Stimulated activated memory B cell treated with anti-CD40 and anti-IgM and Interleukin-4, amounts not matched to agents 10 μg/mL and 1 μg/mL and 100 μg/mL, for 72 hours (primary cell): ENCODE measurements around the gene AFTPH.
A peak's percentile ranks its signal among the peaks of the same experiment; 100 is the strongest.

Source experiments
- ATAC-seq: fragments of 150-1000 bp; cut with Tn5 transposase; 2 replicates; pipeline ENCODE4 v1.10.0; 2021
- H3K27ac Mint-ChIP-seq: one replicate; pipeline ENCODE4 v1.8.0; 2022; ENCODE audit warnings: mild to moderate bottlenecking, mixed read lengths
- H3K27me3 Mint-ChIP-seq: one replicate; pipeline ENCODE4 v1.8.0; 2022; ENCODE audit warnings: mixed read lengths
- H3K36me3 Mint-ChIP-seq: one replicate; pipeline ENCODE4 v1.8.0; 2022; ENCODE audit warnings: mixed read lengths
- H3K4me1 Mint-ChIP-seq: one replicate; pipeline ENCODE4 v1.8.0; 2022; ENCODE audit warnings: mixed read lengths
- H3K4me3 Mint-ChIP-seq: one replicate; pipeline ENCODE4 v1.8.0; 2022; ENCODE audit warnings: mild to moderate bottlenecking, moderate library complexity, mixed read lengths
- H3K9me3 Mint-ChIP-seq: one replicate; pipeline ENCODE4 v1.8.0; 2022; ENCODE audit warnings: mixed read lengths

Gene AFTPH

DNA sequence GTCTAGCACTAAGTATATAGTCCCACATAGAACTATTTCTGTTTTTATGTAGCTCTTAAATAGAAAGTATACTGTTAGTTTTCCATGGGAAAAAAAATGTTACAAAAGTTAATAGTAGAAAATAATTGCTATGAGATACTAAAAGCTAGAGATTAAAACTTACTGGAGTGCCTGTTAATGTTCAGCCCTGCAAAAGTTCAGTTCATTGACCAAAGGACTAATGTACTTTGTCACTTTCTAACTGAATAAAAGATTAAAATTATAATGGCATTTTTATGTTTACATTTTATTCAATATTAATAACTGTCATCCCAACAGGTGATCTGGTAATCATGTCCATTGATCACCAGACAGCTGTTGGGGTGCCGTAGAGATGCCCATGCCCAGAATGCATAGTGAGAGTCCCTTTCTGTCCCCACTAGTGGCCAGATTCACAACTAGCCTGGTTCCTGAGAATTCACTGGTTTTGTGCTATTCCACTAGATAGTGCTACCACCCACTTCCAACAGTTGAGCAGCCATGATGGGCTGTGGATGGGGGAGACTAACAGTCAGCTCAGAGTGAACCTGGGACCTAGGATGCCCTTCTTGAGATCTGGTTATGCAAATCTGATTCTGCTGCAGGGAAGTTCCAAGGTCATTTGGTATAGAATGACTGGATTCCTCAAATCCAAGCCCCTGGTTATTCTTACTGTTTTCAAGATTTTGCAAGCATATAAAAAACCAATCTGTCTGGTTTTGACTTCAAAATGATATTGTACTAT lies 57.8 kb downstream of the AFTPH start:
- H3K27ac Mint-ChIP-seq: peak overlapping the region; percentile 59
- H3K4me1 Mint-ChIP-seq: peaks cover 21% of the 10 kb centered on the region
- H3K9me3 Mint-ChIP-seq: no peaks in the 10 kb centered on the region
- H3K4me3 Mint-ChIP-seq: no peak overlapping the region
- no peaks in the 10 kb centered on the region for H3K27me3 Mint-ChIP-seq
- ATAC-seq: peak; percentile 62
- peaks cover 18% of the 10 kb centered on the region for H3K36me3 Mint-ChIP-seq

DNA sequence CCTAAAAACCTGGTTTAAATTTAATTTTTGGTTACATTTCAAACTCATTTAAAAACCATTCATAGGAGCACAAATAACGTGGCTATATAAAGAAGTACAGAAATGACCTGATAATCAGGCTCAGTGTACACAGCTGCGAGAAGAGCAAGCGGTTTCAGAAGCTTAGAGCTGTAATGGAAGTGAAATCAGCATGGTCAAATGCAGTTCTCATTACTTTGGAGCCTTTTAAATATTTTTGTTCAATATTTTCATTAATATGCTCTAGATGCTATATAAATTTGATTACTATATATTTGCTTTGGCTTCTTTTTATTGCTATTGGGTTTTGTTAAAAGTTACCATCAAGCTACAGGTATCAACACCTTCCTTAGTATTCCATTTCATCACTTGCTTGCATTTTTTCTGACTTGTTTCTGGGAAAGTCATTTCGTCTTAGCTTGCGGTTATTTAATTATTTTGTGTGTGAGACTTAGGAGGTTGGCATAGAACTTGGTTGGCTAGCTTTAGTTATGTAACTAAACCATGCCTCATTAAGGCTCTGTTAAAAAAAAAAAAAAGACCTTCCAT lies 58.7 kb downstream of the AFTPH start:
- Mint-ChIP-seq H3K27ac (peak overlapping the region; percentile 59), H3K27me3 (no peaks in the 10 kb centered on the region), H3K9me3 (no peaks in the 10 kb centered on the region), H3K4me1 (peaks cover 23% of the 10 kb centered on the region), H3K4me3 (no peak overlapping the region), H3K36me3 (peaks cover 15% of the 10 kb centered on the region)
- peak; percentile 73 for ATAC-seq

DNA sequence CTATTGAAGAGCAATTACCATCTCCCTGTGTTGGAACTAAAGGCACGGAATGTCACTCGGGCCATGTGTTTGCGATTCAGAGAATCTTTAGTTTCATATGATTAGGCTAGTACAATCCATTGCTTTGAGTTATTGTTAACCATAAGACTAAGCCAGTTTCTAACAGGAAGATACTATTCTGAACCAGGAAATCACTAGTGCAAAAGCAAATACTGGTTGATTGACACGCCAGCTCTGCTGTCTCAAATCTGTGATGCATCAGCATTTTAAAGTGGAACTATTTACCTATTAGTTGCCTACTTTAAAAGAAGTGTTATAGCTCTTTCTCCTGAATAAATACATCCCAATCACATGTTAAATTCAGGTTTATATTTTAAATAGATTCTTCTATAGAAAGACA lies 61.9 kb downstream of the AFTPH start:
- ATAC-seq: no peak
- Mint-ChIP-seq H3K4me3 (no peak overlapping the region), H3K4me1 (peaks cover 27% of the 10 kb centered on the region), H3K27ac (no peak overlapping the region), H3K9me3 (no peaks in the 10 kb centered on the region), H3K36me3 (peaks cover 29% of the 10 kb centered on the region), H3K27me3 (no peaks in the 10 kb centered on the region)

DNA sequence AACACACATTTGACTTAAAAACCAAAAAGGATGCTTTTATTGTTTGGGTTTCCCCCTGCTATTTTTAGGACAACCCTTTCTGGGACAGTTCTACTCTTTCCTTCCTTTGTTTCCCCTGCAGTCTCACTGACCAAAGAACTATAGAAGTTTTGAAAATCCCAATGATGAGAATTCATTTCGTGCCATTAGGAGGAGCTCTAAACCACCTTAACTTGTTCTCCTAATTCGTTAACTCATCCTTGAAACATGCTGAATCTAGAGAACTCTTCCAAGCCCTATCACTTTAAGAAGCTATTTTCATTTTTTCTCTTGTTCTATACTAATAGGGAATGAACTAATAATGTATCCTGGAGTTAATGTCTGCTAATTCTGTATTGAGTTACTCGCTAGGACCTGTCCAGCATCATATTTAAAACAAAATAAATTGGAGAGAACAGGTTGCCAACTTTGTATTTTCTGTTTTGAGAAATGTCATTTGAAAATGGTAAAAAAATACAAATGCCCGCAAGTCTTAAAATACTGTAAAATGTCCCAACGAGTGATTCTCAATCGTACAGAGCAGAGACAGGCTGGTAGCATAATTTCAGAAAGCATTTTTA lies 62.9 kb downstream of the AFTPH start:
- H3K27me3 Mint-ChIP-seq: no peaks in the 10 kb centered on the region
- no peaks in the 10 kb centered on the region for H3K9me3 Mint-ChIP-seq
- peaks cover 34% of the 10 kb centered on the region for H3K4me1 Mint-ChIP-seq
- ATAC-seq: no peak
- peaks cover 34% of the 10 kb centered on the region for H3K36me3 Mint-ChIP-seq
- H3K27ac Mint-ChIP-seq: peak overlapping the region; percentile 18
- H3K4me3 Mint-ChIP-seq: no peak overlapping the region

DNA sequence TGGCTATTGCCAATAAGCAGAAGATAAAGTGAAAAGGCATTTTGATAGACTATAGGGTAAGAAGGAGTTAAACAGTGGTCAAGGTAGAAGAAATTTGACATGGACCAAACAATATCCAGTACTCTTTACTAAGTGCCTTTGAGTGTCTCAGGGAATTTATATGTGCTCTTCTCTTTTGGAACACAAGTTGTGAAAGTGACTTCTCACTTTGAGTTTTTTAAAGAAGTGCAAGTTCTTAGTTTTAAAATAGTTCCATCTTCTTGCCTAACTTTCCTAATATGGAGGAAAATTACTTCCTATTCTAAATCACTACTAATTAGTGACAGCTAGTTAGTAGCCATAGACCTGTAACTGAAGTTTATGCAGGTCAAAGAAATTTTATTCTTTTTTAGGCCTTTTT lies 63.4 kb downstream of the AFTPH start:
- no peak for ATAC-seq
- Mint-ChIP-seq H3K9me3 (no peaks in the 10 kb centered on the region), H3K27ac (no peak overlapping the region), H3K36me3 (peaks cover 38% of the 10 kb centered on the region), H3K4me1 (peaks cover 28% of the 10 kb centered on the region), H3K27me3 (no peaks in the 10 kb centered on the region), H3K4me3 (no peak overlapping the region)

DNA sequence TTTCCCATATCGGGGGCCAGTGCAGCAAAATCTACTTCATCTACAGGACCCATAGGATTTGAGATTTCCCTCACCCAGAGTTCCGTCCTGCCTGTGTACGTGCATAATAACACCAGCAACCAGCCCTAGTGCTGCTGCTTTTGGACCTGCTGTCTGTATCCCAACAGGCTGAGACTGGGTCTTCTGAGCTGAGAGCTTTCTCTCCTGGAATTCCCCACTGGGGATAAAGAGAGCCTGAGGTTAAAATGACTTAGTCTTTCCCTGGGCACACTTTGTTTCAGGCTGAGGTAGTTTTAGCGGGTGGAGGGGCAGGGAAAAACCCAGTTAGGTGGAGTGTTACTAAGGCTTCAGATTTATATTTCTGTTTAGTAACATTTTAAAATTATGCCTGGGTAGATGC lies 67.1 kb downstream of the AFTPH start:
- peak overlapping the region; percentile 70 for H3K27ac Mint-ChIP-seq
- no peak overlapping the region for H3K4me3 Mint-ChIP-seq
- H3K36me3 Mint-ChIP-seq: peaks cover 49% of the 10 kb centered on the region
- ATAC-seq: no peak
- H3K27me3 Mint-ChIP-seq: no peaks in the 10 kb centered on the region
- H3K4me1 Mint-ChIP-seq: peaks cover 21% of the 10 kb centered on the region
- H3K9me3 Mint-ChIP-seq: no peaks in the 10 kb centered on the region

DNA sequence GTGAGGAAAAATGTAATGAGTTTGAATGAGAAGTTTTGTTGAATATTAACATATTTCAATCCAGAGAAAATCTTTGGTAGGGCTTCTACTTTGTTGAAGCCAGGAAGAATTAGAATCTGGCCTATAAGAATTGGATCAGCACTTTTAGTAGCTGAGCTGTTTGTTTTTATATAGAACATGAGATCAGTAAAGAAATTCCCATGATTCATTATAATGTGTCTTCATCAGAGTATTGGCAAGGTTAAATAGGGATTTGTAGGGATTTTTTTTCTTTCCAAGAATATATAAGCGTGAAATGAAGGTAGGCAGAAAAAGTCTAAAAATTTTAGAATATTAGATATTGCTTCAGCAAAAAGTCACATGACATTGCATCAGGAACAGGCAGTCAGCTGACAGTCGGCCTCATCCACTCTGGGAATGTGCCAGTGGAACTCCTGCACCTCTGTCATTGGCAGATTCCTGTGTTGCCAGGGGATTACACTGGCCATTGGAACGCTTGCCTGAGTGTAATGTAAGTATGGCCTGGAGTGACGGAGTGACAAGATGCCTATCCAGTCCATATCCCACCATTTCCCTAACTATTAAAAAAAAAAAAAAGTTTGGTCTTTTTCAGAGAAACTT lies 69.0 kb downstream of the AFTPH start:
- H3K9me3 Mint-ChIP-seq: no peaks in the 10 kb centered on the region
- H3K36me3 Mint-ChIP-seq: peaks cover 37% of the 10 kb centered on the region
- no peak overlapping the region for H3K4me3 Mint-ChIP-seq

DNA sequence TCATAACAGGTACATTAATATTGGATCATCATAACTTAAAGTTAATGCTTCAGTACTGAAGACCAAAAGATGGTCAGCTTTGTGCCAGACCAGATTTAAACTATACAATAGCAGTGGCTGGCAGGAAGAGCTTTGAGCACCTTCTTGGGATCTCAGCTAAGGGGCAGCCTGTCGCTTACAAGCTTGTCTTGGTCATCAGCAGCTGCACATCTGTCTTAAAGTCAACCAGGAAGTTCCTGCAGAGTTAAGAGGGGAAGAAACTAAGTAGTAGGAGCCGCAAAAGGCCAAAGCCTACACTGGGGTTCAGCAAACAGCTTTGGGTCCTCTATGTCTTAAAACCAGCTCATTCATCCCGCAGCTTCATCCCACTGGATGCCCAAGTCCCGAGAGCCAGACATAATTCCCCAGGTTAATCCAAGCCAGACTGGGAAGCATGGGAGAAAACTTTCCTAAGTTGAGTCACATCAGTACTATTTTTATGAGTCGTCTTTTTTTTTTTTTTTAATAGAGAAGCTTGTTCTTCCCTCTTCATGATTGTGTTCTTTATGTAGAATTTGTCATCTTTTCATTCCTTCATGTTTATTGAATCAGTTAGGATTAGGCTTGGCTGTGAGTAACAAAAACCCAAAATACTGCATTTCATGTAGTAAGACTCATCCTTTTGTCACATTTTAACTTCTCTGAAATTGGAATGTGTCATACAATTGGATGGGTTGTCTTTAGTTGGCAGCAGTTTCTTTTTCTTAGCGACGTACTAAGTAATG lies 70.3 kb downstream of the AFTPH start:
- H3K27me3 Mint-ChIP-seq: no peaks in the 10 kb centered on the region
- no peak for ATAC-seq
- H3K4me1 Mint-ChIP-seq: peaks cover 11% of the 10 kb centered on the region
- H3K9me3 Mint-ChIP-seq: no peaks in the 10 kb centered on the region
- H3K36me3 Mint-ChIP-seq: peaks cover 30% of the 10 kb centered on the region
- no peak overlapping the region for H3K27ac Mint-ChIP-seq
- no peak overlapping the region for H3K4me3 Mint-ChIP-seq

More for the DNA sequence above, 69.0 kb downstream of the AFTPH start:
- no peaks in the 10 kb centered on the region for H3K27me3 Mint-ChIP-seq
- H3K4me1 Mint-ChIP-seq: peaks cover 11% of the 10 kb centered on the region
- no peak for ATAC-seq
- no peak overlapping the region for H3K27ac Mint-ChIP-seq

DNA sequence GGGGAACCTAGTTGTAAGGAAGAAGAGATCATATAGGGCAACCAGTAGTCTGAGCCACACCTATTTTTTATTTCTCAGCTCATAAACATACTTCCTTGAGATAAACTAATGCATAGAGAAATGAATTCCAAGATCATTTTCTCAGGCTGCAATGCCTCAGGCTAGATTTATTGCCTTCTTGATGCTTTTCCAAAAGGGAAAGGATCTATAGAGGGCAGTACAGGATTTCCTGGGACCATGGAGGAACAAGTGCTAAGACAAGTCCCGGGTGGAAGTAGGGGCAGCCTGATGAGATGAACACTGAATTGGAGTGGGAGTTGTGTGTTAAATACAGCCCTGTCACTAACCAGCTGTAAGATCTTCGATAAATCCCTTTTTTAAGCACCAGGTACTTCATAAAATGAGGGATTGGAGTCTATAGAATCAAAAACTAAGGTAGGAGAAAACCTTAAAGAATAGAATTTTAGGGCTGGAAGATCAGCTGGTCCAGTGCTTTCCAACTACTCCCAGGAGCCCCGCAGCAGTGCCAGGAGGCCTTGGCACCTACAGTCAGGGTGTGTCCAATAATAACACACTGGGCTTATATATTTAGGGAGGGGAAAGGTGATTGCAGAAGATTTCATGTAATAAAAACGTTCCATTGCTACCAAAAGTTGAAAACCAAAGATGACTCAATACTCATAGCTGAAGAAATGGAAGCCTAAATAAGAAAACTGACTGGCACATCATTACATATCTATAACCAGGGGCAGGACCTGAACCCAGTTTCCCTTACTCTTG lies 71.5 kb downstream of the AFTPH start:
- Mint-ChIP-seq H3K4me1 (peaks cover 11% of the 10 kb centered on the region), H3K4me3 (no peak overlapping the region), H3K36me3 (peaks cover 23% of the 10 kb centered on the region), H3K27me3 (no peaks in the 10 kb centered on the region), H3K9me3 (no peaks in the 10 kb centered on the region), H3K27ac (no peak overlapping the region)
- no peak for ATAC-seq

DNA sequence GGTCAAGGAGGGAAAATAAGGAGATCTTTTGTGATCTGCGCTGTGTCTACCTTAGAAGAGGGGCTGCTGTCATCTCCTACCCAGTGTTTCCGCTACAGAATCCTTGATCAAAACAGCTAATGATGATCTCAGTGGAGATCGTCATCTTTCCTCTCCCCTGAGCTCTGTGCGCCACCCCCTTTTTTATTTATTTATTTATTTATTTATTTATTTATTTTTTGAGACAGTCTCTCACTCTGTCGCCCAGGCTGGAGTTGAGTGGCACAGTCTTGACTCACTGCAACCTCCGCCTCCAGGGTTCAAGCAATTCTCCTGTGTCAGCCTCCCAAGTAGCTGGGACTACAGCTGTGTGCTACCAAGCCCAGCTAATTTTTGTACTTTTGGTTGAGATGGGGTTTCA lies 74.1 kb downstream of the AFTPH start:
- no peaks in the 10 kb centered on the region for H3K9me3 Mint-ChIP-seq
- H3K36me3 Mint-ChIP-seq: peaks cover 5% of the 10 kb centered on the region
- no peaks in the 10 kb centered on the region for H3K4me1 Mint-ChIP-seq
- no peak for ATAC-seq
- H3K4me3 Mint-ChIP-seq: no peak overlapping the region
- no peaks in the 10 kb centered on the region for H3K27me3 Mint-ChIP-seq
- H3K27ac Mint-ChIP-seq: no peak overlapping the region

DNA sequence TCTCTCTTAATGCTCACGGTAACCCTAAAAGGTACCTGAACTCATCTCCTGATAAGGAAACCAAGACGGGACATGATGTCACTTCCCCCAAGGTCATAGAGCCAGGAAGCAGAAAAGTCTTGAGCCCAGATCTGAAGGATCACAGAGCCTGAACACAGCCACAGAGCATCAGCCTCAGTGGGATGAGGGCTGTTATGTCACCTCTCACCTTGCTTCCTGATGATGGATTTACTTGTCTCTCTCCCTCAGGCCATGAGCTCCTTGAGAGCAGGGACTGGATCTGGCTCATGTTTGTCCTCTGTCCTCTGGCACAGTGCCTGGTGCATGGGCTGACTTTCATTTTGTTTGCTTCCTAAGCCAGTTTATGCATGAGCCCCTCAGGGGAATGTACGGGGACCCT lies 75.3 kb downstream of the AFTPH start:
- Mint-ChIP-seq H3K9me3 (peaks cover 5% of the 10 kb centered on the region), H3K4me3 (no peak overlapping the region), H3K27me3 (no peaks in the 10 kb centered on the region), H3K4me1 (no peaks in the 10 kb centered on the region), H3K27ac (peak overlapping the region; percentile 9), H3K36me3 (peaks cover 6% of the 10 kb centered on the region)
- ATAC-seq: no peak

DNA sequence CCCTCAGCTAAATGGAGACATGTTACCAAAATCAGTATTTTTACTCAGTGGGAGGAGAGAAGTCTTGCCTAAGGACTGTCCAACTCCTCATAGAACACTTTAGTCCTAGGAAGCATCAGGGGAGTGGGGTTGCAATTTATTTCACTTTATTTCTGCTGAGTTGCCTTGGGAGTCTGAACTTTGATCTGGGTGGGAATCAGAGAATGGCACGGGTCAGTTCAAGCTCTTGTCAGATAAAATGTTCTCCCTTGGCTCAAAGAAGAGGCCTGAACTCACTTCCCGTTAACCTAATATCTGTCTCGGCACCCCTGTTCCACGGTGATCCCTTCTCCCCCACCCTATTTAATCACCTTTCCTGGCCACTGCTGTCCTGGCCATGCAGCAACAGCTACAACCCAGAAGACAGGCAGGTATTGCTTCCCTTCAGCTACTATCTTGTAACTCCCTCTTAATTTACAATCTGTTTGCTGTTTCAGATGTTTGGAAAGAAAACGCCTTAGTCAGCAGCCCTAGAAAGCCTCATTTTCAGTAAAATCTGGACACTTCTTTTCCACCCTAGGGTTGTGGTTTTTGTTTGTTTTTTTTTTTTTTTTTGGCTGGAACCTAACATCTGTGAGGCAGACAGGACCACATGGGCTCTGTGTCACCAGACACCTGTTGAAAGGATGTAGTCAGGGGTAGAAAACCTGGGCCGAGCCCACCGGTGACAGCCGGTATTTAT lies 77.1 kb downstream of the AFTPH start:
- Mint-ChIP-seq H3K9me3 (peaks cover 6% of the 10 kb centered on the region), H3K27ac (peak overlapping the region; percentile 55), H3K27me3 (no peaks in the 10 kb centered on the region), H3K4me1 (peaks cover 5% of the 10 kb centered on the region), H3K4me3 (no peak overlapping the region), H3K36me3 (peaks cover 8% of the 10 kb centered on the region)
- ATAC-seq: no peak

DNA sequence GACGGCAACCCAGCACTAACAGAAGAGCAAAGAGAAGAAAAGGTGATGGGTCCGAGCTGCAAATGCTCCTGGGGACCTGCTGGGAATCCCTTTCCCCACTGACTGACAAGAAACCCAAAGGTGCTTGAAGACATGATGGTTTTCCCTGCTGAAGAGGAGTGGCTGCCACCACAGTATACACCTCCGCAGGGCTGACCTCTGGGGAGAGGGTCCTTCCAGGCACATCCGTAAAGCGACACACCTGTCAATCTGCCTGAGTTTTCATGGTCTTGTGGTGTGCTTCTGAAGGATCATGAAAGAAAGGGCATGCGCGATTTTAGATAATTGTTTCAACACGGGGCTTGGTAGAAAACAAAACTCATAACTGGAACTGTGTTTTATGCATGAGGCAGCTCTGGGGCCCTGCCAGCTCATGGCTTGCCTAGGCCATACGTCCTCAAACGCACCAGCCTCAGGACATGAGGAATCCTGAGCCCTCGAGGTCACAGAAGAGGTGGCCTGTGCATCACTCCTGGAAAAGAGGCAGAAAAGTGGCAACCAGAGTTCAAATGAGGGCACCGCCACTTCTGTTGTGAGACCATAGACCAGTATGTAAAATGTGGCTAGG lies 77.8 kb downstream of the AFTPH start:
- ATAC-seq: no peak
- H3K27ac Mint-ChIP-seq: peak overlapping the region; percentile 55

DNA sequence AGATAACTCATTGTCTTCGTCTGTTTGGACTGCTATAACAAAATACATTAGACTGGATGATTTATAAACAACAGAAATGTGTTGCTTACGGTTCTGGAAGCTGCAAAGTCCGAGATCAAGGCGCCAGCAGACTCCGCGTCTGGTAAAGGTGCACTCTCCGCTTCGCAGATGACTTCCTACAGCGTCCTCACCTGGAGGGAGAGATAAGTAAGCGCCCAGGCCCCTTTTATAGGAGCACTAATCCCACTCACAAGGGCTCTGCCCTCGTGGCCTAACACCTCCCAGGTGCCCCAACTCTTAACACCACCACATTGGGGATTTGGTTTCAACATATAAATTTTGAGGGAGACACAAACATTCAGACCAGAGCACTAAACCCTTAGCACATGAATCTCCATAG lies 78.3 kb downstream of the AFTPH start:
- H3K4me1 Mint-ChIP-seq: peaks cover 16% of the 10 kb centered on the region
- H3K36me3 Mint-ChIP-seq: peaks cover 8% of the 10 kb centered on the region
- ATAC-seq: no peak
- no peak overlapping the region for H3K27ac Mint-ChIP-seq
- no peak overlapping the region for H3K4me3 Mint-ChIP-seq
- H3K9me3 Mint-ChIP-seq: peaks cover 6% of the 10 kb centered on the region
- H3K27me3 Mint-ChIP-seq: no peaks in the 10 kb centered on the region

More for the DNA sequence above, 77.8 kb downstream of the AFTPH start:
- Mint-ChIP-seq H3K36me3 (peaks cover 8% of the 10 kb centered on the region), H3K27me3 (no peaks in the 10 kb centered on the region), H3K9me3 (peaks cover 6% of the 10 kb centered on the region), H3K4me1 (peaks cover 12% of the 10 kb centered on the region), H3K4me3 (no peak overlapping the region)
